ENCODE results near the gene GALE. TPM values are rescaled to one million over a fixed set of nuclear protein-coding genes. Genes with fewer than 3 reads are reported as not detected.

GALE gene
- total and polyA plus RNA-seq, 11 donors, result 6.2 to 20.8 (median 9.9) TPM

- peaks cover 0 to 56% (median 37%) of the 10 kb centered on the region in 9 donors for H3K36me3 ChIP-seq
- H3K27ac ChIP-seq, result peak overlapping the region; percentile 26 to 87 (median 71)
- ATAC-seq (peak in 3 of 4 donors; percentile 1 to 10 (median 5)), DNase-seq (peak in 2 of 5 donors; percentile 32 to 48)
- intact Hi-C loops (cut with DNase I), result no loop called here
- TF ChIP-seq, protein P1, sequence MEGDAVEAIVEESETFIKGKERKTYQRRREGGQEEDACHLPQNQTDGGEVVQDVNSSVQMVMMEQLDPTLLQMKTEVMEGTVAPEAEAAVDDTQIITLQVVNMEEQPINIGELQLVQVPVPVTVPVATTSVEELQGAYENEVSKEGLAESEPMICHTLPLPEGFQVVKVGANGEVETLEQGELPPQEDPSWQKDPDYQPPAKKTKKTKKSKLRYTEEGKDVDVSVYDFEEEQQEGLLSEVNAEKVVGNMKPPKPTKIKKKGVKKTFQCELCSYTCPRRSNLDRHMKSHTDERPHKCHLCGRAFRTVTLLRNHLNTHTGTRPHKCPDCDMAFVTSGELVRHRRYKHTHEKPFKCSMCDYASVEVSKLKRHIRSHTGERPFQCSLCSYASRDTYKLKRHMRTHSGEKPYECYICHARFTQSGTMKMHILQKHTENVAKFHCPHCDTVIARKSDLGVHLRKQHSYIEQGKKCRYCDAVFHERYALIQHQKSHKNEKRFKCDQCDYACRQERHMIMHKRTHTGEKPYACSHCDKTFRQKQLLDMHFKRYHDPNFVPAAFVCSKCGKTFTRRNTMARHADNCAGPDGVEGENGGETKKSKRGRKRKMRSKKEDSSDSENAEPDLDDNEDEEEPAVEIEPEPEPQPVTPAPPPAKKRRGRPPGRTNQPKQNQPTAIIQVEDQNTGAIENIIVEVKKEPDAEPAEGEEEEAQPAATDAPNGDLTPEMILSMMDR (IDR thresholded peaks at IDR 0.05), result no peak
- no peak for TF ChIP-seq POLR2A (IDR thresholded peaks at IDR 0.05)
- no peaks in the 10 kb centered on the region for H3K9me3 ChIP-seq
- WGBS, 4 donors, result 1 to 2% (median 2%) methylated on average over 15 of the region's 15 CpGs
- H3K4me1 ChIP-seq, result peaks cover 4 to 40% (median 27%) of the 10 kb centered on the region in 12 donors
- no peaks in the 10 kb centered on the region for H3K27me3 ChIP-seq
- H3K4me3 ChIP-seq, result peak overlapping the region; percentile 48 to 91 (median 78)
Observed at GRCh38 chr1:23791516-23792047, 9.0 kb downstream of the GALE start.

DNA sequence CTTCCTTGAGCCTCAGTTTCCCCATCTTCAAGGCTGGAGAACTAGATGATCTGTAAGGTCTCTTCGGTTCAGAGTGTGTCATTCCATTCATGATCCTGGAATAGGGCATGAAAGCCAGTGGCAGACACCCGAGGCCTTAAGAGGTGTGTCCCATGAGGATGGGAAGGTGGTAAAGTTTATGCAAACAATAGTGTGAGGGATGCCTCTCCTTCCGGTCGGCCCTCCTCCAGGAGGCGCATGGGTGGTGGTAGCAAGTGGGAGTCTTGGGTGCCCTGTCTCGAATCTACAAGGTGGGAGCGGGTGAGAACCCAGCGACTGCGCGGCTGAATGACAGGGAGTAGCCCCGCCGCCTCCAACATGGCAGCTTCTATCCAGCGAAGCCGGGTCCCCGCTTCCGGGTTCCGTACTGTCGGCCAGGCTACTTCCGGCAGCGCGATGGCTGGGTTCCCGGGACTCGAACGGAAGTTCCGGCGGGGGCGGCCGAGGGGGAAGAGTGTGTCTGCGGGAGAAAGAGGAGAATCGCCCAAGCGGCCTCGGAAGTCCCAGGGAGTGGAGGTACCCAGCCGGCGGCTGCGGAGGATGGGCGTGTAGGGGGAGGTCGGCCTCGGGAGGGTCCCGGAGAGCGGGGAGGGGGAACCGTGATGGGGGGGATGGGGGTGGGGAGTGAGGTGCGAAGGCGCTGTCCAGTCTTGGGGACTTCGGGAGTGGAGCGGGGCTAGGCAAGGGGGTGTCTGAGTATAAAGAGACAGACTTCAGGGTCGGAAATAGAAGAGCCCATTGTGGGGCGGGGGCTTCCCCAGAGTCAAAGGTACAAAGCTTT, 9.6 kb downstream of the GALE start, which contains the start of gene LYPLA2:
LYPLA2 (plus strand) TSS at position 450 of the 820 bp plus-strand sequence. CDS start 1,538 bp downstream, outside the sequence.
- Histone ChIP-seq H3K27me3 (no peaks in the 10 kb centered on the region), H3K9me3 (no peaks in the 10 kb centered on the region), H3K4me3 (peak within 1 kb of the TSS; percentile 48 to 91 (median 78)), H3K4me1 (peaks cover 4 to 40% (median 27%) of the 10 kb centered on the region in 12 donors), H3K27ac (peak within 1 kb of the TSS; percentile 26 to 87 (median 71)), H3K36me3 (peaks cover 0 to 60% (median 42%) of the 10 kb centered on the region in 9 donors)
- WGBS, 4 donors, result 1 to 2% (median 1%) methylated on average over 22 to 47 of the region's 47 CpGs
- peak; percentile 95 to 97 (median 96) for DNase-seq
- peak in 1 of 2 donors; percentile 35 for TF ChIP-seq POLR2A (IDR thresholded peaks at IDR 0.05)
- TF ChIP-seq, protein P1 (IDR thresholded peaks at IDR 0.05), result peak in 1 of 12 donors; percentile 3
- intact Hi-C loops (cut with DNase I), result no loop called here
- peak; percentile 85 to 96 (median 90) for ATAC-seq

- intact Hi-C loops (cut with DNase I), result no loop called here
- no peak for ATAC-seq
- H3K27ac ChIP-seq, result no peak overlapping the region
- TF ChIP-seq, protein P1 (IDR thresholded peaks at IDR 0.05), result no peak
- TF ChIP-seq POLR2A (IDR thresholded peaks at IDR 0.05), result no peak
- 94 to 97% (median 95%) methylated on average over 3 of the region's 3 CpGs for WGBS, 4 donors
- no peaks in the 10 kb centered on the region for H3K9me3 ChIP-seq
- peak in 1 of 5 donors; percentile 12 for DNase-seq
- peaks cover 0 to 62% (median 52%) of the 10 kb centered on the region in 9 donors for H3K36me3 ChIP-seq
- H3K4me1 ChIP-seq, result peaks cover 4 to 35% (median 27%) of the 10 kb centered on the region in 12 donors
- no peak overlapping the region for H3K4me3 ChIP-seq
- H3K27me3 ChIP-seq, result no peaks in the 10 kb centered on the region
Observed at GRCh38 chr1:23788695-23789094, 11.9 kb downstream of the GALE start.

DNA sequence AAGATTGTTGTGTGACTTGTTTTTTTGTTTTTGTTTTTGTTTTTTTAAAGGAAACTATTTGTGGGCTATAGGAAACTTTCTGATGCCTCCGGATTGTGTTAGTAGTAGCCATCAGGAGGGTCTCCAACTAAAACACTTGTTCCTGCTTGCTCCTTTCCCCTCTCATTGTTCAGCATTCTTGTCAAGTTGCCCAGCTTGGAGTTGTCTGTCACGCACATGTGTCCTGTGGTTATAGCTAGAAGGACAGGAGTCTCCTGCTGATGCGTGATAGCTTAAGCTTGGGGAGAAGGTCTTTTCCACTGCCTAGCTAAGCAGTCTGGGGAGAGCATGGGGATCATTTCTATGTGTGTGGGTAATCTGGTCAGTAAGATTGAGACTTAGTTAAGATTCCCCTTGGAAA, 12.9 kb downstream of the GALE start:
- H3K9me3 ChIP-seq, result no peaks in the 10 kb centered on the region
- DNase-seq (peak in 1 of 5 donors; percentile 9), ATAC-seq (no peak)
- peaks cover 0 to 65% (median 54%) of the 10 kb centered on the region in 9 donors for H3K36me3 ChIP-seq
- 78 to 88% (median 85%) methylated on average over 3 of the region's 3 CpGs for WGBS, 4 donors
- no peak overlapping the region for H3K27ac ChIP-seq
- no peak for TF ChIP-seq POLR2A (IDR thresholded peaks at IDR 0.05)
- no peaks in the 10 kb centered on the region for H3K27me3 ChIP-seq
- H3K4me3 ChIP-seq, result no peak overlapping the region
- H3K4me1 ChIP-seq, result peaks cover 4 to 25% (median 19%) of the 10 kb centered on the region in 12 donors
- intact Hi-C loops (cut with DNase I), result no loop called here
